Kidney epithelial cell (primary cell): ENCODE data around the gene TMEM161B. TPM values are rescaled to one million over a fixed set of nuclear protein-coding genes. Genes with fewer than 3 reads are reported as not detected.

Source experiments
- DNase-seq: peaks from one replicate; pipeline ENCODE4 v3.0.0-alpha.2; 2010; ENCODE audit warnings: low read depth
- H3K27me3 ChIP-seq: 2 replicates; pipeline ENCODE4 v1.6.0; 2011; ENCODE audit warnings: low read length; ENCODE audit not compliant: control insufficient read depth, insufficient read depth
- H3K36me3 ChIP-seq: 2 replicates; pipeline ENCODE4 v1.5.1; 2011; ENCODE audit warnings: low read length; ENCODE audit not compliant: control insufficient read depth, insufficient read depth
- H3K4me3 ChIP-seq: 2 replicates; pipeline ENCODE4 v1.5.1; 2011; ENCODE audit warnings: low read depth, mild to moderate bottlenecking, control low read depth, low read length
- CTCF ChIP-seq: IDR thresholded peaks from 2 replicates; pipeline ENCODE4 v1.5.1; 2011; ENCODE audit warnings: mild to moderate bottlenecking, moderate library complexity, low read length, control low read depth, inconsistent platforms; ENCODE audit not compliant: insufficient read depth, poor library complexity, severe bottlenecking
- total RNA-seq: library from RNA; depleted of rRNA; stranded (reverse); fragments of >200 nt; gene quantifications from 2 replicates; pipeline ENCODE4 v1.2.3, GENCODE V29; 2015

Gene TMEM161B
- total RNA-seq, 1 donor from 2014 or later = 10.4 TPM

DNA sequence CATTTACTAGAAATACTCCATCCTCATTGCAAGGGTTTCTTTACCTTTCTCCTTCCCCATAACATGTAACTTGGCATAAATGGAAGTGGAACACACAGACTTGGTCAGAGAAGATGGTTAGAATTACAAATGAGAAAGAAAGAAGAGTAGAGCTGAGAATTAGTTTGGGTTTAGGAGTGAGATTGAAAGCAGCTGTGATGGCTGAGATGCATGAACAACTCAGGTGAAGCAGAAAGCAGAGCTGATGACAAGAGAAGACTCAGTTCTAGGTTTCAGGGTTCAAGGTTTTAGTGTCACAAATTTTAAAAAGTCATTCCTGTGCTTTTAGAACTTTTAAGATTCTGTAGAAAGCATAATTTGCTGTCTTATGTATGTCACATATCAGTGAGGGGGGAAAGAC lies 54.0 kb downstream of the TMEM161B start:
- no peaks in the 10 kb centered on the region for H3K27me3 ChIP-seq
- DNase-seq = no peak
- H3K4me3 ChIP-seq = no peak overlapping the region
- no peak for TF ChIP-seq CTCF
- no peaks in the 10 kb centered on the region for H3K36me3 ChIP-seq

GRCh38 chr5:88207575-88207974 lies 61.1 kb downstream of the TMEM161B start:
- DNase-seq = no peak
- H3K36me3 ChIP-seq = no peaks in the 10 kb centered on the region
- no peak overlapping the region for H3K4me3 ChIP-seq
- TF ChIP-seq CTCF = no peak
- no peaks in the 10 kb centered on the region for H3K27me3 ChIP-seq

GRCh38 chr5:88203981-88204750 lies 64.5 kb downstream of the TMEM161B start:
- Histone ChIP-seq H3K27me3 (no peaks in the 10 kb centered on the region), H3K4me3 (no peak overlapping the region), H3K36me3 (no peaks in the 10 kb centered on the region)
- TF ChIP-seq CTCF = no peak
- no peak for DNase-seq

- Histone ChIP-seq H3K27me3 (no peaks in the 10 kb centered on the region), H3K4me3 (no peak overlapping the region), H3K36me3 (no peaks in the 10 kb centered on the region)
- TF ChIP-seq CTCF = no peak
- DNase-seq = no peak
Observed at GRCh38 chr5:88195636-88196035, 73.0 kb downstream of the TMEM161B start.

DNA sequence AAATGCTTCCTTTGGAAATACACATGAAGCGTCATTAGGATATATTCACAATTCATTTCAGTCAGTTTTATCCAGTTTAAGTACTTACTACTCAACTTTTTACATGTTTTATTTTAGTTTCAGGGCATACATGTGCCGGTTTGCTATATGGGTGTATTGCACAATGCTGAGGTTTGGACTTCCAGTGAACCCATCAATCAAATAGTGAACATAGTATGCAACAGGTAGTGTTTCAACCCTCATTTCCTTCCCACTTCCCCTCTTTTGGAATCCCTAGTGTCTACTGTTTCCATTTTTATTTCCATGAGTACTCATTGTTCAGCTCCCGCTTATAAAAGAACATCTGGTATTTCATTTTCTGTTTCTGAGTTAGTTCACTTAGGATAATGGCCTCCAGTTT lies 74.7 kb downstream of the TMEM161B start:
- Histone ChIP-seq H3K36me3 (no peaks in the 10 kb centered on the region), H3K27me3 (no peaks in the 10 kb centered on the region), H3K4me3 (no peak overlapping the region)
- no peak for DNase-seq
- TF ChIP-seq CTCF = no peak
